ENCODE measurements around the gene CYP27B1. TPM values are rescaled to one million over a fixed set of nuclear protein-coding genes. Genes with fewer than 3 reads are reported as not detected.

Gene CYP27B1
- total and polyA plus RNA-seq, 9 of the 15 experiments (the other 6 are each of a cell fraction or from before 2014, with no cell fraction given) = 0.18 to 4.2 (median 1.8) TPM

- TF ChIP-seq TRIM25 (IDR thresholded peaks at IDR 0.05; ENCODE audit: borderline replicate concordance) (0 out of 2 replicates have a peak, but pooled peaks have one; percentile 18), ZNF764 (CRISPR knock-in tag; IDR thresholded peaks at IDR 0.05; ENCODE audit: low read depth) (no peak), ZNF584 (CRISPR knock-in tag; IDR thresholded peaks at IDR 0.05; ENCODE audit: low read depth) (0 out of 2 replicates have a peak, but pooled peaks have one; percentile 32), SFPQ (IDR thresholded peaks at IDR 0.05; ENCODE audit: low read depth, low read length) (no peak), ZNF717 (CRISPR knock-in tag; IDR thresholded peaks at IDR 0.05) (no peak), TAF7 (tag; IDR thresholded peaks at IDR 0.05) (peak; percentile 80), GTF2E2 (tag; IDR thresholded peaks at IDR 0.05) (no peak; the same call in 1 of the 2 replicates), TCFL5 (CRISPR knock-in tag; conservative IDR thresholded peaks at IDR 0.05) (no peak), ETV6 (IDR thresholded peaks at IDR 0.05; ENCODE audit: borderline replicate concordance in 1 of 2, low read depth in 2 of 2, low read length in 1 of 2) (0 out of 4 replicates have a peak, but pooled peaks of 1 of the 2 experiments have one; percentile 19), ETV6 (CRISPR knock-in tag; IDR thresholded peaks at IDR 0.05; ENCODE audit: borderline replicate concordance) (no peak), HDAC6 (IDR thresholded peaks at IDR 0.05; ENCODE audit: low read depth, low read length) (no peak), RB1 (IDR thresholded peaks at IDR 0.05; ENCODE audit: low read depth) (peak; percentile 88), ZNF407 (IDR thresholded peaks at IDR 0.05; ENCODE audit: low read depth) (peak; percentile 99), RBM25 (IDR thresholded peaks at IDR 0.05; ENCODE audit: low read depth, low read length, severe bottlenecking) (no peak), TRIM24 (IDR thresholded peaks at IDR 0.05) (peak in 1 of 2 experiments; percentile 79; a peak in 2 of 4 replicates)
Measured at GRCh38 chr12:57782608-57783465, 16.0 kb upstream of the CYP27B1 start, which contains the start of gene TSFM (continued).
